Activated naive CD4-positive, alpha-beta T cell treated with anti-CD3 and anti-CD28 coated beads, Interleukin-2, amount 50 U/mL, for 16 hours (primary cell): ENCODE measurements around the gene ACVR1B.
"Not testable (repeated sequence)": the region's sequence is repeated elsewhere in the genome, so short reads cannot be mapped to it uniquely, and the experiment has no call there.

Experiments
- DNase-seq: peaks from one replicate; pipeline ENCODE4 v3.0.0-alpha.2; 2020

The ACVR1B gene

GRCh38 chr12:51972422-51972812 lies 20.9 kb downstream of the ACVR1B start:
- no peak for DNase-seq

DNA sequence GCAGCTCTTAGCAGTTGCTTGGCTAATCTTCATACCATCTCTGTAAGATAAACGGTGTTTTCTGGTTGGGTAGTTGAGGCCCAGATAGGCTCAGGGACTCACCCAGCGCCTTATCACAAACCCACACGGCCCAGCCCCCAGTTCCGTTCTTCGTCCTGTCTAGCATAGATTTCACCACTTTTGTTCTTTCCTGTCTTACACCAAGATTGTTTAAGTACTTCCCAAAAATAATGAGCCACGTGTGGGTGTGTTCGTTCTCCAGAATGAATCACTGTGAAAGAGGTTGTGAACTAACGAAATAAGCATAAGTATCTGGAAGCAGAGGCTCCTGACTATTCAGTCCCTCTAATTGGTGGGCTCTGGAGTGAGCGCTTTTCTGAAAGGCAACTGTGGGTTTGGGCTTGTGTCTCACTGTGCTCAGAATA lies 21.4 kb downstream of the ACVR1B start:
- no peak for DNase-seq

GRCh38 chr12:51973560-51973959 lies 22.1 kb downstream of the ACVR1B start:
- no peak for DNase-seq

DNA sequence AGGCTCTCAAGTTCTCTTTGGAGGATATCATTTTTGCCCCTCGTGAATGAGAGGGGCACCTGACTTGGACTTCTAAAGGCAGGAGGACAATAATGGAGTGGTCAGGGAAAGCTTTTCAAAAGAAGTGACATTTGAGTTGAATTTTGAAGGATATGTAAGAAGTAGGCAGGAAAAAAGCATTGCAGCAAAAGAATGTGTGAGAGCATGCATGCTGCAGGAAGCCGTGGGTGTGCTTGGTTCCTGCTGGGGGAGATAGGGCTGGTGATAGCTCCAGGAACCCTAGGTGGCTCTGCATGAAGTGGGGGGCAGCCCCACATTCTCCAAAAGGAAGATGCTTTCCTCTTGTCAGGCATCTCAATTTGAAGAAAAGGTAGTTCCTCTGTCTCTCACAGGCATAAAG lies 23.1 kb downstream of the ACVR1B start:
- no peak for DNase-seq

DNA sequence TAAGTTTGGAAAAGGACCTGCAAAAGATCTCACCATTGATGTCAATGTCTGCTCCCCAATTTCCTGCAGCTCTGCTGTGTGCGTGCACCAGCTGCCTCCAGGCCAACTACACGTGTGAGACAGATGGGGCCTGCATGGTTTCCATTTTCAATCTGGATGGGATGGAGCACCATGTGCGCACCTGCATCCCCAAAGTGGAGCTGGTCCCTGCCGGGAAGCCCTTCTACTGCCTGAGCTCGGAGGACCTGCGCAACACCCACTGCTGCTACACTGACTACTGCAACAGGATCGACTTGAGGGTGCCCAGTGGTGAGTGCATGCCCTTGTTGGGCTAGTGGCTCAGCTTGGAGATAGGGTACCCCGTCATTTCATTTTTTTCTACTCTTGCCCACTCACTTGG lies 23.7 kb downstream of the ACVR1B start:
- DNase-seq: no peak

- no peak for DNase-seq
Observed at GRCh38 chr12:51976376-51977160, 25.1 kb downstream of the ACVR1B start.

- no peak for DNase-seq
Observed at GRCh38 chr12:51977320-51977753, 25.8 kb downstream of the ACVR1B start.

- not testable (repeated sequence) for DNase-seq
Observed at GRCh38 chr12:51979306-51979705, 27.8 kb downstream of the ACVR1B start.

GRCh38 chr12:51980051-51980808 lies 28.7 kb downstream of the ACVR1B start:
- DNase-seq: peak; percentile 58

GRCh38 chr12:51980809-51981127 lies 29.3 kb downstream of the ACVR1B start:
- no peak for DNase-seq

DNA sequence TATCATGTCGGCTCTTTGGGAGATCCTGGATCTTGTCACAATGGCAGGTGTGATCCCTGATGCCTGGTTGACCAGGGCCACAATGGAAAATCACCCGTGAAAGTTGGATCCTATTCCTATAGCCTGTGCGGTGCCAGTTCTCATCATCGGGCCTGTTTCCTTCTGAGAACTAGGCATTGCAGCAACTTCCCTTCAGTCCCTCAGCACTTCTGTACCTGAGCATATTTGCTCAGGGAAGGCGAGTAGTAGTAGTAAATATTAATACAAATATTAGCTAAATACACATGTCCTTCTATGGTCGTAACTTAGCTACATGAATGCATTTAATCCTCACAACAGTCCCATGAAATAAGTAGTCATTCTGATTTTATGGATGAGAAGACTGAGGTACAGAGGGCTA lies 33.2 kb downstream of the ACVR1B start:
- DNase-seq: no peak

DNA sequence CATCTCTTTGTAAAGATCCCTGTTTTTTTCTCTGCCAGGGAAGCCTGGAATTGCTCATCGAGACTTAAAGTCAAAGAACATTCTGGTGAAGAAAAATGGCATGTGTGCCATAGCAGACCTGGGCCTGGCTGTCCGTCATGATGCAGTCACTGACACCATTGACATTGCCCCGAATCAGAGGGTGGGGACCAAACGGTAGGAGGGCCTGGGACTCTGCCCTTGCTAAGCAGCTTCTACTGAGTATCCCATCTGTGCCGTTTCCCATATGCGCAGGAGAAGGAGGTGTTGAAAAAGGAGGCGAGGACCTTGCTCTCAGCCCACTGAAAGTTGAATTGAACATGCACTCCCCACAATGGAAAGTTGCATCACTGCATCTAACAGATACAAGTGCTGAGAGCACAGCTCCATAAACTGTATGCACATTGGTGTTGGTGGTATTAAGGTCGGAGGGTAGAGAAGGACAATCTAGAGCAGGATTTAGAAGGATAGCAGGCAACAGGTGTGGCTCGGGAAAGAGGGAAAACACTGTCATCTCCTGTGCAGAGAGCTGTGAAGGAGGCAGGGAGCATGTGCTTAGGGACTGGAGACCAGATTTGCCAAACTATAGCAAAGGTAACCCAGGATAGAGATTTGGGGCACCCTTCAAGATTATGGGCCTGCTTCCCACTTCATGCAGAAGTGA lies 33.8 kb downstream of the ACVR1B start:
- no peak for DNase-seq

GRCh38 chr12:51986834-51987233 lies 35.3 kb downstream of the ACVR1B start:
- DNase-seq: no peak

DNA sequence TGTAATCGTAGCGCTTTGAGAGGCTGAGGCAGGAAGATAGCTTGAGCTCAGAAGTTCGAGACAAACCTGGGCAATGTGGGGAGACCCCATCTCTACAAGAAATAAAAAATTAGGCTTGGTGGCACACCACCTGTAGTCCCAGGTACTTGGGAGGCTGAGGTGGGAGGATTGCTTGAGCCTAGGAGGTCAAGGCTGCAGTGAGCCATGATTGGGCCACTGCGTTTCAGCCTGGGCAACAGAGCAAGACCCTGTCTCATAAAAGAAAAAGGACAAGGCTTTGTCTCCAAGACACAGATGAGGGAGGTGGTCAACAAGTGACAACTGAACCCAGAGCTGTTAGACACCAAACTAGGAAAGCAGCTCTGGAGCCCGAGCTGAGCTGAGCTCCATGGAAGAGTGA lies 40.7 kb downstream of the ACVR1B start:
- DNase-seq: no peak

DNA sequence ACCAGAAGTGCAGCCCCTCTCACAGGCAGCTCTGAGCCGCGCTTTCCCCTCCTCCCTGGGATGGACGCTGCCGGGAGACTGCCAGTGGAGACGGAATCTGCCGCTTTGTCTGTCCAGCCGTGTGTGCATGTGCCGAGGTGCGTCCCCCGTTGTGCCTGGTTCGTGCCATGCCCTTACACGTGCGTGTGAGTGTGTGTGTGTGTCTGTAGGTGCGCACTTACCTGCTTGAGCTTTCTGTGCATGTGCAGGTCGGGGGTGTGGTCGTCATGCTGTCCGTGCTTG lies 43.0 kb downstream of the ACVR1B start:
- DNase-seq: no peak

GRCh38 chr12:51994959-51995358 lies 43.5 kb downstream of the ACVR1B start:
- no peak for DNase-seq

DNA sequence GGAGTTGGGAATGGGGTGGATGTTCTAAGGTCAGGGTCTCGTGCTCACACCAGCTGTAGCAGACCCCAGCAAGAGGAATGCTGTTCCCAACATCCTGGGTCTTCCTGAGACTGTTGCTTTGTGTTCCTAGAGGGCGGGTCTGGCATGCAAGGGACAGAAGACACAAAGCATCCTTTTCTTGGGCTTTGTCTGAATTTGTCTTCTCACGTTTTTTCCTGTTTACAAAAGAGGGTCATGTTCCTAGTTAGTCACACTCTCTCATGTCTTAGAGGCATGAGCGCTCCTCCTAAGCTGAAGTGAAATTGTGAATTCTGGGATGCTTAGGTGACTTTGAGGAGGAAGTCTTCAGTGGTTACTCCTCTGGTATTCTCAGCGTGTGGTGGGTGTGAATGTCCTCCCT lies 45.6 kb downstream of the ACVR1B start:
- no peak for DNase-seq

DNA sequence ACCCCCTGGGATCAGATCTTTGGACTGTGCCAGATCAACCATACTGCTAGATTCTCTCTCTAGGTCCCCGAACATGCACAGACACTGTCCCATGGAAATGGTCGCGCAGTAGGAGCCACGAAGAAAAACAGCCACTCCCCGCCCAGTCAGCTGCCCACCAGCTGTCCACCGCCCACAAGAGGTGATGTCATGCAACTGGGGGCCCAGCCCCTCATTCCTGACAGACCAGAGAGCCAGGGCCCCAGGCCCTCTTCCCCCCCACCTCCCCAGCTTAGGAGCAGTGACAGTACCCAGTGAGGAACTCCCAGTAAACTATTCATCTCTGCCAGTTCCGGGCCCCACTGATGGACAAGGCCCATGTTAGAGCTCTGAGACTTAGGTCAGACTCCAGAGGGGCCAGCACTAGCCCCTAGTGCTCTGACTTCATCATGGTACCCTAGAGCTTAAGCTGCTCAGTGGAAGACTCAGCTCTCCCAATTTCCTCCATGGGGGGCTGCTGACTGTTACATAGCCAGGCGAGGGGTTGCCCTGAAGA lies 51.6 kb downstream of the ACVR1B start:
- DNase-seq: no peak

DNA sequence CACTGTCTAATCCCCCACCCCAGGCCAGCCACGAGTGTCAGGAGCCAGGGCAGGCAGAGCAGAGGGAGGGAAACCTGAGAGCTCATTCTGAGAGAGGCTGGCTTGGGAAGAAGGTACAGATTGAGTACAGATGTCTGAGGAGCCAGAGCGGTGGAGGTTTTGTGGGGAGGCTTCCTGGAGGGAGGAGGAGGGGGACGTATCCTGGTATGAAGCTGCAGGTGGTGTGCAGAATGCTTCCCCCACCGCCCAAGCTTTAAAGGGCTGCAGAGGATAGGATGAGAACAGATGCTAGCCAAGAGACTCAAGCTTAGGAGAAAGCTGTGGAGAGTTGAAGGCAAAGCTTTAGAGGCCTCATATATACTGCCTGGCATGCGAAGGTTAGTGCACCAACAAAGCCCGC lies 52.1 kb downstream of the ACVR1B start:
- no peak for DNase-seq

- no peak for DNase-seq
Observed at GRCh38 chr12:52004042-52004648, 52.6 kb downstream of the ACVR1B start.

GRCh38 chr12:52005218-52005902 lies 53.9 kb downstream of the ACVR1B start:
- DNase-seq: no peak

DNA sequence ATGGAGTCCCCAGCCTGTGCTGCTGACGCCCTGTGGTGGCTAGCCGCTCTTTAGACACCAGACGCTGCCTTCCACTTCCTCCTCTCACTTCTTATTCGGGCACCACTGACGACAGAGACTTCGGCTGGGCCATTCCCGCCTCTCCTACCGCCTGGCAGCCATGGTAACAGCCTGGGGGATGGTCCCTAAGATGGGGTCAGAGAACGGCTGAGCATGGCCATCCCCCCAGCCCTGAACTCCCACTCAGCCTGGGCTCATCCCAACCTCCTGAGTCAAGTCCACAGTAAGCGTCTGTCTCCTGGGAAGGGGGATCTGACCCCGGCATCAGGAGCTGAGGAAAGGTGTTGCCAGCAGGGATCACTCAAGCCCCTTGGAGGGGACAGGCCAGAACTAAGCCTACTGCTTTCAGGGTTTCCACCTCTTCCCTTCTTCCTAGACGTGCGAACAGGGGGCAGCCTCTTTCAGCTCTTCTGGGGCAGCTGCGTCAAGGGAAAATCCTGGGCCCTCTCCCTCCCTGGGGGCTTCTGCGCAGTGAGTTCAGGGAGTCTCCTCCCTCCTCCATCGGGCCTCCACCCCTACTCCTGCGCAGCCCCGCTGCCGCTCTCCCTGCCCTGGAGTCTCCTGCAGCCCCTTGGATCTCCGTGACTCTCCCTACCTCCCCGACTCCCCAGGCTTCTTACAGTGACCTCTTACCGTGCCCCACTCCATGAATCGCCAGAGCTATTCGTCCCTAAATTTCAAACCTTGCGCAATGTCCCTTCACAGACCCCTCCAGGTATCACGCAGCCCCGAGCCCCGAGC lies 54.6 kb downstream of the ACVR1B start:
- DNase-seq: no peak
